Measurements from ENCODE around the gene COTL1.

The COTL1 gene, protein sequence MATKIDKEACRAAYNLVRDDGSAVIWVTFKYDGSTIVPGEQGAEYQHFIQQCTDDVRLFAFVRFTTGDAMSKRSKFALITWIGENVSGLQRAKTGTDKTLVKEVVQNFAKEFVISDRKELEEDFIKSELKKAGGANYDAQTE

DNA sequence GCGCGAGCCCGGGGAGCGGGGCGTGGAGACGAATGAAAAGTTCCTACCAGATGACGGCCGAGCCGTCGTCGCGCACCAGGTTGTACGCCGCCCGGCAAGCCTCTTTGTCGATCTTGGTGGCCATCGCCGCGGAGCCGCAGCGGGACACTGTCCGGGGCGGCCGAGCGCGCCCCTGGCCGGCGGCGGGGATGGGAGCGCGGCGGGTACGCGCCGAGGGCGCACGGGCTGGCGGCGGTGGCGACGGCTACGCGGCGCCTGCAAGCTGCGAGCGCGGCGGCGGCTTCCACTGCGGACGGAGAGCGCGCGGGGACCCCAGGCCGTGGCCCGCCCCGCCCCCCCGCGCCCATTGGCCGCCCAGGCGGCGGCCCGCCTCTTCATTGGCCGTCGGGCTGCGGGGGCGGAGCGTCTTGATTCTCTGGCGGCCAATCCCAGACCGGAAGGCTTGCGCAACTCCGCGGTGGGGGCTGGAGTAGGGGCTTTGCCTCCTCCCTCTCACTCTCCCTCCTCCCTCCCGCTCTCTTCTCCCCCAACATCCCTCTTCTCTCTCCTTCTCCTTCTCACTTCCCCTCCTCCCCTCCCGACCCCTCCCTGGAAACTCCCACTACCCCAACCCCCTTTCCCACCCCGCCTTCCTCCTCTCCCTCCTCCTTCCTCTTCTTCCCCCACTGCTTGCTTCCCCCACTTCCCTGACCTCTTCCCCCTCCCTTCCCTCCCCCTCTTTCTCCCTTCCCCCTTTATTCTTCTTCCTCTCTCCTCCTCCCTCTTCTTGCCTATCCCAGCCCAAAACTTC is at the start of gene COTL1:
COTL1 (minus strand) TSS at position 288 of the 790 bp plus-strand sequence; CDS start at position 124, 164 bp downstream.
- DNase-seq (ENCODE audit: low read depth in 1 of 2, low spot score in 1 of 2) = peak; percentile 88 to 94

DNA sequence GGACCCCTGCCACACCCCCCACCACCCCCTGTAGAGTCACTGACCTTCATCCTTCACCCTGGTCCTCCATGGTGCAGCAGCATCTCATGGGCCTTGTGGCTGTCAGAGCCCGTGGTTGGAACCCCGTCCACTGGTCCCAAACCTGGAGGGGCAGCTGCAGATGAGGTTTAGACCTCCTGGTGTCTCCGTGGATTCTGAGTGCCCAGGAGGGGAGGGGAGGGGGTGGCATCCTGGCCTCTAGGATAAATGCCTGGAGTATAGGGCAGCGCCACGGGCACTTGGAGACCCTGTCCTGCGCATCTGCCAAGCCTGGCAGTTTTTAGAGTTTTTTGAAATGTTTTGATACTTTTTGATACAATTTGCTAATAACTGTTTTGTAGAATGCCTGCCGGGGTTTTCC is 48.0 kb upstream of the COTL1 start:
- no peak for DNase-seq (ENCODE audit: low read depth in 1 of 2, low spot score in 1 of 2)

DNA sequence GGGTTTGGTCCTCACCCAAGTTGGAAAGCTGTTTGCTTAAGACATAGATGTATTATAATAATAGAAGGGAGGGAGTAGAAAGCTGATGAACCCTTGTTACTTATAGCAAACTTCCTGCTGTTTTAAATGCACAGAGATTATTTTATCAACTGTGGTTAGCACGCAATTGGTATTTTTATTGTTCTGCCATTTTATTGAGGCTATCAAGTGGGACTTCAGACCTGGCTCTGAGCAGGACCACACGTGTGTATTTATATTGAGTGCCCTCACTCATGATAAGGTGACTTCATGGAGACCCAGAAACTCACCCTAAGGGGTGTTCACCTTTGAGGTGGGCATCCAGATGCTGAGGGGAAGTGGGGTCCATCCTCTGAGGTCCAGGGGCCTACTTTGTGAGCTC is 47.5 kb upstream of the COTL1 start:
- DNase-seq (ENCODE audit: low read depth in 1 of 2, low spot score in 1 of 2) = no peak

DNA sequence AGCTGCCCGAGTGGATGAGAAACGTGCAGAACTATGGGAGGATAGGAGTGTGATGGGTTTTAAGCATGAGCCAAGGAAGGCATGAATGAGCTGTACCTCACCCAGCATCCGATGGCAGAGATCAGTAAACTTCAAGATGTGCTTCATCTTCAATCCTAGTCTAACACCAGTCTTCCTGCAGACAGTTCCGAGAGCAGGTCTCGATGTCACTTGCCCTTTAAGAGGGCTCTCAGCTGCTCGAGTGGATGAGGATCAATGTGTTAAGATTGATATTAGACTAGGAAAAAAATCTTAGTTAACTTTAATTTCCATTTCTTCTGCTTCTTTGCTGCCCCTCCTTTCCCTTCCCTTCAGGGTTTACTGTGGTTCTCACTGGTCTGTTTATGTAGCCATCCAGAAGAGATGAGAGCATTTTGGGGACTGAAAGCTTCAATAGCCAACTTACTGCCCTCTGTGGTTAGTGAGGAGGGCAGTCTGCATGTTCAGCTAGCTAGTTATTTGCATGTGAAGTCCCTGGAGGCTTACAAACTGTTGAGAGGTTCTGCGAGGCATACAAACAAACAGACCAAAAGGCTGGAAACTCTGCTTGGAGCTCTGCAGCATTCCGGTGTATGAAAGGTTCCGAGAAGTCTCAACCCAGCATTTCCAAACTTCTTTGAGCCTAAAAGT is 45.7 kb upstream of the COTL1 start:
- no peak for DNase-seq (ENCODE audit: low read depth in 1 of 2, low spot score in 1 of 2)

DNA sequence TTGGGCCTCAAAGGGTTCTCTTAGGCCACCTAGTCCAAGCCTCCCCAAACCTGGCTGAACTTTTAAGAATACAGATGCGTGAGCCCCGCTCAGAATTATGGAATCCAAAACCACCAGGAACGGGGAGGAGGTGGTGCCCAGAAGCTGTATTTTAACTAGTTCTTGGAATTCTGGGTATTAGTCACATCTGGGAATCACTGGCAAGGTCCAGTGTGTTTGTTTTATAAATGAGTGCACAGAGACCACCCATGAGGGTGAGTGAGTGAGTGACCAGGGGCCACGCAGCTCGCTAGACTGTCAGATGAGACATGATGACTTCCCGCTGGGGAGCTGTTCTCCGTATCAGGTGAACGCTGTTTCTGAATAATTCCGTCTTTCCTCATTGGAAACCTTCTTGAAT is 44.6 kb upstream of the COTL1 start:
- no peak for DNase-seq (ENCODE audit: low read depth in 1 of 2, low spot score in 1 of 2)

DNA sequence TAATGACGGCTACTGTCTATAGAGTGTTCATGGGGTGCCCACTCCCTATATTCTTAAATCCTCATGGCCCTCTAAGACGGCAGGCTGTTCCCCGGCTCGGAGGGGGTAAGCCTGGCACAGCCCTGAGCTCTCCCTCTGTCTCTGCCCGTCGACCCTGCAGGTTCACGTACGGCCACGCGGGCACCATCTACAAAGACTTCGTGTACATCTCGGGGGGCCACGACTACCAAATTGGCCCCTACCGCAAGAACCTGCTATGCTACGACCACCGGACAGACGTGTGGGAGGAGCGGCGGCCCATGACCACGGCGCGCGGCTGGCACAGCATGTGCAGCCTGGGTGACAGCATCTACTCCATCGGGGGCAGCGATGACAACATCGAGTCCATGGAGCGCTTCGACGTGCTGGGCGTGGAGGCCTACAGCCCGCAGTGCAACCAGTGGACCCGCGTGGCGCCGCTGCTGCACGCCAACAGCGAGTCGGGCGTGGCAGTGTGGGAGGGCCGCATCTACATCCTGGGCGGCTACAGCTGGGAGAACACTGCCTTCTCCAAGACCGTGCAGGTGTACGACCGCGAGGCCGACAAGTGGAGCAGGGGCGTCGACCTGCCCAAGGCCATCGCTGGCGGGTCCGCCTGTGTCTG is 43.7 kb upstream of the COTL1 start:
- DNase-seq (ENCODE audit: low read depth in 1 of 2, low spot score in 1 of 2) = no peak

DNA sequence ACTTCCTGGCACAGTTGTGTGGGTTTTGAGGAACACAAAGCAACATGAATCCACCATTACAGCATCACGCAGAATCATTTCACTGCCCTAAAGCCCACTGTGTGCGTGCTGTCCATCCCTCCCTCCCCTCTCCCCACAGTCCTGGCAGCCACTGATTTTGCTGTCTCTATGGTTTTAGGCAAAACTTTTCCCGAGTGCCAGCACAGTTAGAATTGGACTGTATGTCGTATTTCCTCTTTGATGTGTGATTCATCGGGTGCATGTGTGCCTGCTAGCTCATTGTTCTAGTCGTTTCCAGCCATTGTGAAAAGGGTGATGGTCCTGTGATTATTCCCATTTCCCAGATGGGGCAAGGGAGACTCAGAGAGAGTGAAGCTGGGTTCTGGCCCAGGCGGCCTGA is 43.1 kb upstream of the COTL1 start:
- no peak for DNase-seq (ENCODE audit: low read depth in 1 of 2, low spot score in 1 of 2)

DNA sequence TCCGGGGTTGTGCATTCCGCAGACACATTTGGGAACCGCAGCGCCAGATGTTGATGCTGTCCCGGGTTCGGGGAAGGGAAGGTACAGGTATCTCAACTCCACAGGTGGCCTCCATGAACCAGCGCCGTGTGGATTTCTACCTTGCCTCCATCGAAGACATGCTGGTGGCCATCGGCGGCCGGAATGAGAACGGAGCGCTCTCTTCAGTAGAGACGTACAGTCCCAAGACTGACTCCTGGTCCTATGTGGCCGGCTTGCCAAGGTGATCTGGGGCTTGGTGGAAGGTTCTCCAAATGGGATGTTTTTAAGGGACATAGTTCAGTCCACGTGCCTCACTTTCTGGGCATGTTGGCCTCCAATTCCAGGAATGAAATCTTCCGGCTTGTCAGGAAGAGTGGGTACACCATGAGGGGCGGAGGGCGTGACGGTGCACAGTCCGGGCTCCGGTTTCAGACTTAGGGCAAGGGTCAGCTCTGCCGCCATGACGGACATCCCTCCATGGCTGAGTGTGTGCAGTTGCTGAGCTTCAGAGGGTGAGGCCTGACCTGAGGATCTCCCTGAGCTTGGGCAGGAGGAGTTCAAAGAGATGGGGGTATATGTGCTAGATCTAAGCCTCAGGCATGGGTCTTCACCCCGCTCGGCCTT is 41.9 kb upstream of the COTL1 start:
- no peak for DNase-seq (ENCODE audit: low read depth in 1 of 2, low spot score in 1 of 2)

DNA sequence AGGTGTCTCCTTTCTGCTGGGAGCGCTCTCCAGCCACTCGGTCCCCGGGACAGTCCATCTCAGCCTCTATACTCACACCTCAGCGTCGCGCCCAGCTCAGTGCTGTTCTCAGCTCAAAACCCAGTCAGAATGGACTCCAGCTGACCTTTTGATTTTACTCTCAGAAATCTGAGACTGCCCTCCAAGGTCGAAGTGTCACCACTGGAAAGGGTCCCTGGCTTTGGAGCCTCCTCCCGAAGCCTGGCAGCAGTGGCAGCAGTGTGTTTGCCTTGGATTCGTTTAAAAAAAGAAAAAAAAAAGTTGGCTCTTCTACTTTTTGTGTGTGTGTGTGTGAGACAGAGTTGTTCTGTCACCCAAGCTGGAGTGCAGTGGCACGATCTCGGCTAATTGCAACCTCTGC is 40.8 kb upstream of the COTL1 start:
- no peak for DNase-seq (ENCODE audit: low read depth in 1 of 2, low spot score in 1 of 2)

DNA sequence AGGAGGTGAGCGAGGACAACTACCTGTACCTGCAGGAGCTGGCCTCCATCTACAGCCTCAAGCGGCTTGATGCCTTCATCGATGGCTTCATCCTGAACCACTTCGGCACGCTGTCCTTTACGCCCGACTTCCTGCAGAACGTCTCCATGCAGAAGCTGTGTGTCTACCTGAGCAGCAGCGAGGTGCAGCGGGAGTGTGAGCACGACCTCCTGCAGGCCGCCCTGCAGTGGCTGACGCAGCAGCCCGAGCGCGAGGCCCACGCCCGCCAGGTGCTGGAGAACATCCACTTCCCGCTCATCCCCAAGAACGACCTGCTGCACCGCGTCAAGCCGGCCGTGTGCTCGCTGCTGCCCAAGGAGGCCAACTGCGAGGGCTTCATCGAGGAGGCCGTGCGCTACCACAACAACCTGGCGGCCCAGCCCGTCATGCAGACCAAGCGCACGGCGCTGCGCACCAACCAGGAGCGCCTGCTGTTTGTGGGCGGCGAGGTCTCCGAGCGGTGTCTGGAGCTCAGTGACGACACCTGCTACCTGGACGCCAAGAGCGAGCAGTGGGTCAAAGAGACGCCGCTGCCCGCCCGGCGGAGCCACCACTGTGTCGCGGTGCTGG is 39.5 kb upstream of the COTL1 start:
- no peak for DNase-seq (ENCODE audit: low read depth in 1 of 2, low spot score in 1 of 2)

DNA sequence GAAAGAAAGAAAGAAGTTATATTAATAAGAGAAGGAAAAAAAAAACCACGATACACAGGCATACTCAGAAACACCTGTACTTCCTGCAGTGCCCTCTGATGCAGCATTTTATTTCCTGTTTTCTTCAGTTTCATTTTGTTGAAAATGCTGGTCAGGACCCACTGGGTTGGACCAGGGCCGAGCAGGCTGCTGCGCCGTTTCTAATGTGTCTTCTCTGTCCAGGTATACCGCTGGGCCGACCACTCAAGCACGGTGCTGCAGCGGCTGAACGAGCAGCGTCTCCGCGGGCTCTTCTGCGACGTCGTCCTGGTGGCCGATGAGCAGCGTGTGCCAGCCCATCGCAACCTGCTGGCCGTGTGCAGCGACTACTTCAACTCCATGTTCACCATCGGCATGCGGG is 38.8 kb upstream of the COTL1 start:
- no peak for DNase-seq (ENCODE audit: low read depth in 1 of 2, low spot score in 1 of 2)

DNA sequence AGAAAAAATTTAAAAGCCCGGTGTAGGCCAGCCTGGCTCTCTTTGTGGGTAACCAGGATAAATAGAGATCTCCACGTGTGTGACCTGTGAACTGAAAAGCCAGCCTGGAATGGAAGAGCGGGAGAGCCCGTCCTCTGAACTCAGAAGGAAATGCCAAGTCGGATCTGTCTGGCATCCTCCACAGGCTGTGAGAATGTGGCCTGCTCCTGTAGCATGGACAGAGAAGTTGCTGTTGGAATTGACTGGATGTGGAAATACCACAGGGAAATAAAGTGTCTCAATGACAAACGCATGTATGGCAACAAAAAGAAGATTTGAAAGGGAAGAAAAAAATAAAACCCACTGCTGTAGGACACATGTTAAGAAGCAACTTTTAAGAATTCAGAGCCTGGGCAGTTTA is 37.1 kb upstream of the COTL1 start:
- no peak for DNase-seq (ENCODE audit: low read depth in 1 of 2, low spot score in 1 of 2)

DNA sequence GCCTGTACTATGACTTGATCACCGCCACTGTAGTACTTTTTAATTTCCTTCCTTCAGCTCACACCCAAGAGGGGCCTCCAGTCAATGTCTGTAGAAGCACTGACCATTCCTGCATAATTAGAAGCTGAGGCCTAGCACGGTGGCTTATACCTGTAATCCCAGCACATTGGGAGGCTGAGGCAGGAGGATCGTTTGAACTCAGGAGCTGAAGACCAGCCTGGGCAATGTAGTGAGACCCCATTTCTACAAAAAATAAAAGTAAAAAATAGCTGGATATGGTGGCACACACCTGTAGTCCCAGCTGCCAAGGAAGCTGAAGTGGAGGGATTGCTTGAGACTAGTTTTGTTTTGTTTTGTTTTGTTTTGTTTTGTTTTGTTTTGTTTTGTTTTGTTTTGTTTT is 36.4 kb upstream of the COTL1 start:
- no peak for DNase-seq (ENCODE audit: low read depth in 1 of 2, low spot score in 1 of 2)

DNA sequence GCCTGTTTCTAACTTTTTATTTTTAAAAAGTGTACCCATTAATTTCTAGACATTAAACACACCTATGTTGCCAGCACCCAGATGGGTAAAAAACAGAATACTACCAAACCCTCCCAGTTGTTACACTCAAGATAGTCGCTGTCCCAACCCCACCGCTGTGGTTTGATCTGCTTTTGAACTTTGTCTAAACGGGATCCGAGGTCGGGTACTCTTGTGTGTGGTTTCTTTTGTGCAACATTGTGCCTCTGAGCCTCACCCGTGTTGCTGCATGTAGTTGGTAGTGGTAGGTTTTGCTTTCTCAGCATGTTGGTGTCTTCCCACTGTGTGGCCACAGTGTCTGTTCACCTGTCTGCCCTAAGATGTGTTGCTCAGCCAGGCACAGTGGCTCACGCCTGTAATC is 34.7 kb upstream of the COTL1 start:
- no peak for DNase-seq (ENCODE audit: low read depth in 1 of 2, low spot score in 1 of 2)

DNA sequence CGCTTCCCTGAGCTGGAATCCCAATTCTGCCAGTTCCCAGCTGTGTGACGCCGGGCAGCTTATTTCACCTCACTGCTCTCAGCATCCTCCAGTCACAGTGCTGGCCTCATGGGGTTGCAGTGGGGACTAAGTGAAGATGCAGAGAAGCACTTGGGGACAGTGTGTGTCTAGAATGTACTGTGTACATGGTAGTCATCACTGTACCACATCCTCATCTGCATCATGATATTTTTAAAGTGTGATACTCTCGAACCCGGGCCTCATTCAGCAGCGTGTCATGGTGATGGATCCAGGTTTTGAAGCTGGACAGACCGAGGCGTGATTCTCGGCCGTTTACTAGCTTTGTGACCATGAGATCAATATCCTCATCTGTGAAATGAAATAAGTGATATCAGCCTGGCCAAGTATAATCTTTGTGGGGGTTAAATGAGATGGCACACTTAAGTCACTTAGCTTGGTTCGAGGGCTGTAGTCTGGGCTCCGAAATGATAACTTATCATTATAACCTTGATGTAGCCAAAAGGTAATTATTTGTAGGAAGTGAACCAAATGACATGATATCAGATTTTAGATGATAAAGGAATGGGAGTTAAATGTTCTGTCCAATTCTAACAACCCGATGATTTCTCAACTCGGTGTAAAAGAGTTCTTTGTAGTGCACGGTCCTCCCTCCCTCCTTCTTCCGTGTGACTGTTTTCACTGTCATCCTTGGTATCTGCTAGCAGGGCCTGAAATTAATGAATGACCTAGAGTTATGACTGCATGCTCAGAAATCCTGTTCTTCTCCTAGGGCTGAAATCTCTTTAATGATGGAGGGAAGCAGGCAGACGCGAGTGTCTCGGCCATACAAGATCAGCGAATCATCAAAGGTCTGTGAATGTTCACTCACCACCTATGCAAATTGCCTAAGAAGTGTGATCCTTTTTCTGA is 32.4 kb upstream of the COTL1 start:
- DNase-seq (ENCODE audit: low read depth in 1 of 2, low spot score in 1 of 2) = no peak

DNA sequence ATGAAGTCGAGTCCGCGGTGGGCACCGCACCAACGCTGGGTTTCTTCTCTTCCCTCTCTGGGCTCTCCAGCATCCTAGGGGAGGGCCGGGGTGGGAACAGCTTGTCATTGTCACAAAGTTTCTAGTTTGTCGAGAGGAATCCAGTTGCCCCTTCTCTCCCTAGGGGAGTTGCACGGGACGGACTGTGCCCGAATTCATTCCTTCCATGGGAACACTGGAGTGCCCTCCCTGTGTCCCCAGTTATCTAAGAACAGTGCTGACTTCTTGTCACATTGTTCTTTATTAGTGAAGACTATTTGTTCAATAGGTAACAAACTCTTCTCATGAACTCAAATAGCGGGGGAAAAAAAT is 31.6 kb upstream of the COTL1 start:
- DNase-seq (ENCODE audit: low read depth in 1 of 2, low spot score in 1 of 2) = no peak

DNA sequence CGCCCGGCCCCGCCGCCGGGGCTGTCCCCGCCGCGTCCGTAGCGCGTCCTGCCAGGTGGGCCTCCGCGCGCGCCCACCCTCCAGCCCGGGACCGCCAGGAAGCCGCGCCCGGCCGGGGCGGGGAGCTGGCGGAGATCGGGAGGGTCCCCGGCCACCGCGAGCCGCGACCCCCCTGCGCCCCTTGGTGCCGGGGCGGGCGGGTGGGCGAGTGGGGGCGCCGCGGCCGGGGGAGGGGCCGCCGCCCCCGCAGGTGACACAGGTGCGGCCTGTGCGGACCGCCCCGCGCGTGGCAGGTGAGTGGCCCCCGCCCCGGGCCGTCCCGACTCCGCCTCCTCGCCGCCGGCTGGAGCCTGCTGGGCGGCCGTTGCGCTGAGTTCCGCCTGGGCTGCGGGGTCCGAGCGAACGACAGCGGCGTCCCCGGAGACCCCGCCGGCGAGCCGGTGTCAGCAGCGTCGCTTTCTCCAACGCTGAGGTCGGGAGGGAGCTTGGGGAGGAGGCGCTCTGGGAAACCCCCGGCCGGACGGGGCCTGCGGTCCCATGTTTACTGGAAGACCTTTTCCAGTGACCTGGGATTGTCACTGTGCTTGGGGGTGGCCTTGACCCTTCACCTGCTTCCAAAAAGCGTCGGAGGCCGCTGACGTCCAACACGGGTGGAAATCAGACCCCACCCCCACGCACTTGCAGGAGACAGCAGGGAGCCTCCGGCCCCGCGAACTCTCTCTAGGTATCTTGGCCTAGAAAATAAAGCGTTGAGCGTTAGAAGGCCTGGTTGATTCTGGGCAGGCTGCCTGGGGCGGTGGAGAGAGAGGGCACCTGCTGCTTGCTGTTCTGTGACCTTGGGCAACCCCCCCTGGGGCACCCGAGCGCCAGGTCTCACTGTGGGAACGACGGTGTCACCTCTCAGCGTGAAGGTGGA is 31.0 kb upstream of the COTL1 start:
- peak; percentile 5 to 29 for DNase-seq (ENCODE audit: low read depth in 1 of 2, low spot score in 1 of 2)

DNA sequence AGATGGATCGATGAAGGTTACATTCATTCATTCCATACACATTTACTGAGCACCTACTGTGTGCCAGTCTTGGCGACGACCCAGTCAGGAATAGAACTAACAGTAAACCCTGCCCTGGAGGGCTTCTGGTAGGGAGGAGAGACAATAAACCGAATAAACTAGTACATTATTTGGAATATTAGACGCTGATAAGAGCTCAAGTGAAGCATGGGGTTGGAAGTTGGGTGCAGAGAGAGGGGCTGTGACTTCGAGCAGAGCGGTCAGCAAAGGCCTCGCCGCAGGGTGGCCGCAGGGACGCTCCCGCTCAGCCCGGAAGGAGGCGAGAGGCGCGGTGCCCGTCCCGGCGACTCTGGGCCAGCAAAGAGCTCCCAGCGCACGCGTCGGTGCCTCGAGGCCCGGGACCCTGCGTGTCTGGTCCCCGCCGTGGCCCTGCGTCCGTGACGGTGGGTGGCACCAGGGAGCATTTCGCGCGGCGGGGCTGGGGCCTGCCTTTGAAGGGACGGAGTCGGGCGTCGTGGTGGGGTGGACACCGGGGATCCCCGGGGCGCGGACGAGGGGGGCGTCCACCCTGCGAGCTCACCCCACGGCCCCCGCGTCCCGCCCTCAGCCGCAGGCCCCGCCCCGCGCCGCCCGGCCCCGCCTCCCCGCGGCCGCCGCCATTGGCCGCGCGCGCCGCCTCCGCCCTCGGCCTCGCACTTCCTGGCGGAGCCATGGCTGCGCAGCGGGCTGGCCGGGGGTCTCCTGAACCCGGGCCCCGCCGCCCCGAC is 30.1 kb upstream of the COTL1 start, which contains the start of gene KLHL36:
KLHL36 (plus strand) TSS at position 684 of the 767 bp plus-strand sequence. CDS start 2,357 bp downstream, outside the sequence.
- peak; percentile 55 to 70 for DNase-seq (ENCODE audit: low read depth in 1 of 2, low spot score in 1 of 2)
